Fibroblast of lung (primary cell): Measurements from ENCODE around the gene CSTF2T.

ENCODE experiments used
- CTCF ChIP-seq, 2 donors: IDR thresholded peaks in 1 of 2; conservative IDR thresholded peaks in 1 of 2; 1 replicate in 1 of 2; 2 replicates in 1 of 2; pipeline ENCODE4 v1.5.1; 2011 to 2012; ENCODE audit warnings: low read length in 2 of 2, control low read depth in 1 of 2, inconsistent platforms in 1 of 2, low read depth in 1 of 2, mild to moderate bottlenecking in 1 of 2
- EZH2 ChIP-seq: IDR thresholded peaks from 2 replicates; pipeline ENCODE4 v1.5.1; 2012; ENCODE audit warnings: low read length, control low read depth, mild to moderate bottlenecking; ENCODE audit errors: missing control alignments

GRCh38 chr10:51748959-51749358 lies 49.6 kb upstream of the CSTF2T start:
- TF ChIP-seq CTCF (conservative IDR thresholded peaks at IDR 0.05 in 1 of 2, IDR thresholded peaks at IDR 0.05 in 1 of 2; ENCODE audit: low read depth in 1 of 2, low read length in 2 of 2), result no peak
- no peak for TF ChIP-seq EZH2
